Activated CD4-positive, alpha-beta T cell treated with anti-CD3 and anti-CD28 coated beads, Interleukin-2, amount 50 U/mL, for 1 hour (primary cell): Measurements from ENCODE around the gene MAP4K3.
"Not testable (repeated sequence)": the region's sequence is repeated elsewhere in the genome, so short reads cannot be mapped to it uniquely, and the experiment has no call there.

Experiments
- DNase-seq: peaks from one replicate; pipeline ENCODE4 v3.0.0-alpha.2; 2020

The MAP4K3 gene

DNA sequence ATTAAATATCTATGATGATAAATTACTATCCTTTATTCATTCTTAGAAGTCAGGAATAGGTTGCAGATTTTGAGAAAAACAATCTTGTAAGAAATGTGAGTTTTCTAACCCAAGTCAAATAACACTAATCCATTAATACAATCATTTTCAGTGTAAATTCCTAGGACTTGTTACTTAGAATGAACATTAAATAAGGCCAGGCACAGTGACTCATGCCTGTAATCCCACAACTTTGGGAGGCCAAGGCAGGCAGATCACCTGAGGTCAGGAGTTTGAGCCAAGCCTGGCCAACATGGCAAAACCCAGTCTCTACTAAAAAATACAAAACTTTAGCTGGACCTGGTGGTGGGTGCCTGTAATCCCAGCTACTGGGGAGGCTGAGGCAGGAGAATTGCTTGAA, 147.5 kb downstream of the MAP4K3 start:
- DNase-seq = no peak

DNA sequence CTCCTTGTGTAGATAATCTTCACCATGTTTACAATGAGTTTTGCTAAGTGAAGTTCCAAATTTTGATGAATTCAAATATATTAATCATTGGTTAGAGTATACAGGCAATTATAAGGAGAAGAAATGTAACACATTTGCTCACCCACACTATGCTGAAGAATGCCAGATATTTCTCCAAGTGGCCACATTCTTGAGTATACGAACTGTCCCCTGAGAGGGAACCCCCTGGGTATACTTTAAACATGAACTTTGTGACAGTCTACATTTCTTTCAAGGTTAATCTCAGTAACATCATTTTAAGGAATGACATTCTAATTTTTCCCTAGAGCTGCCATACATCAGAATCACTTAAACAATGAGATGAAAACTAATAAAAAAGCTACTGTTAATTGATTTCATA, 153.5 kb downstream of the MAP4K3 start:
- DNase-seq = no peak

DNA sequence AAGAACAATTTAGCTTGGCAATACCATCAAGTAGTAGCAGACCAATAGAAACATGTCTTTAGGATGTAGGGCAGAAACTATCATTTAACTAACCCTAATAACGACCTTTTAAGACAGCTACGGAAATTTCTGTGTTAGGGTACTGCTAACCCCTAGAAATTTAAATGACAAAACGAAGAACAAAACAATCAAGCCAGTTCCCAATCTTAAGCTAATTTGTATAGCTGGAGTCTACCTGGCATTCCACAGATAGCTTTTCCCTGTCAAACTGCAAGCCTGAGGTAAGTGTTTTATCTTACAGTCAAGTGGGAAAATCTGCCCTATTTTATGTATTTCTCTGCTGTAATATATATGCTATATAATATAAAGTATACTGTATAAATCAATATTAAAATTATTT, 155.7 kb downstream of the MAP4K3 start:
- DNase-seq = no peak

DNA sequence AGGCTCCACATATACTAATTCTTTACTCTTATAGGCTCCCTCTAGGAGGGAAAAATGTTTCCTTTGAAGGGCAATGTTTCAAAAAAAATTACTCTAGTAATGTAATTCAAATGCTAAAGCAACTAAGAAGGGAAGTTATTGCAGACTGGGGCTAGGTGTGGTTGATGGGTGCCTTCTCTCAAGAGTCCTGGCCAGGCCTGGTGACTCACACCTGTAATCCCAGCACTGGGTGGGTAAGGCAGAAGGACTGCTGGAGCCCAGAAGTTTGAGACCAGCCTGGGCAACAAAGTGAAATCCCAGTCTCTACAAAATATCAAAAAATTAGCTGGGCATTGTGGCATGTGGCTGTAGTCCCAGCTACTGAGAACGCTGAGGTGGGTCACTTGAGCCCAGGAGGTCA, 162.1 kb downstream of the MAP4K3 start:
- no peak for DNase-seq

DNA sequence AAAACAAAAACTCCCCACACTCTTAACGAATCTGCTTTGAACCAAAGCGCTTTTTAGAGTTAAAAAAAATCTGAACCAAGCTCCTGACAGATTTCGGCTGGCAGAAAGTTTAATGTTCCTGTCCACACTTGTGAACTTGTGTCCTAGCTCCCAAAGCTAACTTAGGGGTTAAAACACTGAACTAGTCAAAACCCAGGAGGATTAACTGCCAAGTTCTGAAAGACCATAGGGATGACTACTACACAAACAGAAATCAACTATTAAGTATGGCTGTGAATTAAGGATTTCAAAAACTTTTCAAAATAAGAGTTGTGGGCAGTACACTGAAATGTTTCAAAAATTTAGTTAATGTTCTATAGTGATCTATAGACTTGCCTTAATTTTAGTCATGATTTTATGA, 167.1 kb downstream of the MAP4K3 start:
- no peak for DNase-seq

DNA sequence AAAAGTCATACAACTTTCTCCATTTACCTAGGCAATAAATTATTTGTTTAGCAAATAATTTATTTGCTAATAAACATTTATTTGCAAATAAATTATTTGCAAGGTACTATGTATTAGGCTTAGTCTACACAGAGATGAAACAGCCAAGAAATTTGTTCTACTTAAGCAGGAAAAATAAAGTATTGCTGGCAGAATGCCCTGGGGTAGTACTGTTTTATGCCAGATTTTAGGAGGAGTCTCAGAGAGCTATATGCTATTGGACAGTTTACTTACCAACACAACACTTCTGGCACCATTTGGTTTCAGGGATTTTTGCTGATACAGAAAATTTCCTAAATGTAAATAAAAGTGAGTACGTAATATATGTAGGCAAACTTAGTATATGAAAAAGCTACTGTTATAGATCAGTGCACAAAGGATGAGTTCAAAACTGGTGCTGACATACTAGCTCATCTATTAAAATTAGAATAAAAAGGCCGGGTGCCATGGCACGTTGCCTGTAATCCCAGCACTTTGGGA, 170.1 kb downstream of the MAP4K3 start:
- DNase-seq = no peak

DNA sequence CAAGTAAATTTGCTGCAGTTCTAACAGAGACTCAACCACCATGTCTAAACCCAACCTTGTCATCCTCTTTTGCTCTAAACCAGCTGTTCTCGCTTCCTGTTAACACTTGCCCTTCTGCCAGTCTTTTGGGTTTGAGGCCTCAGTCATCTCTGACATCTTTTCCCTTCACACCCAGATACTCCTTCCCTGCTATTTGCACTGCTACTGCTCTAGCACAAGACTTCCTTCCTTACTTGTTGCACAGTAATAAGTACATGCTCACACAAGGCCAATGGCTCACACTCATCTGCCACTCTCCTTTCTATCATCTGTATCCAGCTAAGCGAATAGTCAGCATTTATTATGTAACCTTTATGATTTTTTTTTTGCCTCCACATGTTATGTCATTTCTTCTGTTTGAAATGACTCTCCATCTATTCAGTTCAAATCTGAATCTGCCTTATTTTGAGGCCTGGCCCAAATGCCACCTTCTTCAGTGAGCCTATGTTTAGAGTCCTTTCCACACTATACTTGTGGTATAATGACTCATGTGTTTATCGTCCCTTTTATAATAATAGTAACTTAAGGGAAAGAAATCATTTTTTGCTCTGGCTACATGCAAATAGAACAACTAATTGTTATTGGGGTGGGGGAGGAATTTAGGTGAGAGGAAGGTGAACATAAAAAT, 170.8 kb downstream of the MAP4K3 start:
- no peak for DNase-seq

DNA sequence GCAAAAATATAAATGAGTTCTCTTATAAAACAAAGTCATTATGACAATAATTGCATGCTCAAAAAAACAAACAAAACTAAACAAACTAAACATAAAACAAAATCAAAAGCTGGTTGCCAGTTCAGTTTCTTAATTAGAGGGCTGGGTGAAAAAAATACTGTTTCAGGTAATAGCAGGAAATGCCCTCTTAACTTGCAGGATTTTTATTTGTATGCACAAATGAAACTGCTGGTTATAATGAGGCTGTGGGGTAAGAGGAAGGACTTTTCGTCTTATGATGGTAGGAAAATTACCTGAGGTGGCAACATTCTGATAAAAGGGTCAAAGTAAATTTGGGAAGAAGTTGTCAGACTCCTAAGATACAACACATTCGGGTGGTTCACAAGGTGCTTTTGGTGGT, 171.8 kb downstream of the MAP4K3 start:
- no peak for DNase-seq

DNA sequence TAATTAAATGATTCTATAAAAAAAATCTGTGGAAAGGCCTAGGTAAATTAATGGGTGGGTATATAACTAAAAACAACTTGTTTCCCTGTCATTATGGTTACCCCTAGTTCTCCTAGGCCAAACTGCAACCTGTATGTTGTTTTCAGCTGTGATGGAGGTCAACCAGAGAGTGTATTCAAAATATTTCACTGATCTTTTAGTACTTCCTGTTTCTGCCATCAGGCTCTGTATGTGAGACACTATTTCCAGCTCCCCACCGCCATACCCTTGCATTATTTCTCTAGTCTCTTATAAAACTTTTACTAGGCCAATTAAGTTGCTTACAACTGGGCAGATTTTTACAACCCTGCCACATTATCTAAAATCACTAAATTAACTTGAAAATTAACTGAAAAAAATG, 172.4 kb downstream of the MAP4K3 start:
- DNase-seq = no peak

DNA sequence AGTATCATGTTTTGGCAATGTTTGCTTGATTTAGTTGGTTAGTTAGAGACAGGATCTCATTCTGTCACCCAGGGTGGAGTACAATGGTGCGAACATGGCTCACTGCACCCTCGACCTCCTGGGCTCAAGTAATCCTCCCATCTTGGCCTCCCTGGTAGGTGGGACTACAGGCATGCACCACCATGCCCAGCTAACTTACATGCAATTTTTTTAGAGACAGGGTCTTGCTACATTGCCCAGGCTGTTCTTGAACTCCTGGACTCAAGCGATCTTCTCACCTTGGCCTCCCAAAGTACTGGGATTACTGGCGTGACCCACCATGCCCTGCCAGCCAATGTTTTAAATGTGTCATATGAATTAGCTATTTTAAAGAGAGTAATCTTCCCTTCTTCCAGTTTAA, 177.0 kb downstream of the MAP4K3 start:
- DNase-seq = no peak

DNA sequence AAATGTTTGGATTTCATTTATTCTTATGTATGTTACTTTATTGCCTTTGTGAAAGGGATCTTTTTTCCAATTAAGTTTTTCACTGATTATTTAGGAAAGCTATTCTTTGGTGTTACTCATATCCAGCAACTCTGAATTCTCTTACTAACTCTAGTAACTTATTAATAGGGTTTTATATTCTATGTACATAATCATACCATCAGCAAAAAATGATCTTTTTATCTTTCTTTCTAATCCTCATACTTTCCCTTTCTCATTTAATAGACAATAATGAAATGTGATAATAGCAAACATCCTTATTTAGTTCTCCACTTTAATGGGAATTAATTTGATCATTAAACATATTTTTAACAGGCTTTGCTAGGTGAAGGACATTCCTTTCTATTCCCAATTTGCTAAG, 181.0 kb downstream of the MAP4K3 start:
- no peak for DNase-seq

DNA sequence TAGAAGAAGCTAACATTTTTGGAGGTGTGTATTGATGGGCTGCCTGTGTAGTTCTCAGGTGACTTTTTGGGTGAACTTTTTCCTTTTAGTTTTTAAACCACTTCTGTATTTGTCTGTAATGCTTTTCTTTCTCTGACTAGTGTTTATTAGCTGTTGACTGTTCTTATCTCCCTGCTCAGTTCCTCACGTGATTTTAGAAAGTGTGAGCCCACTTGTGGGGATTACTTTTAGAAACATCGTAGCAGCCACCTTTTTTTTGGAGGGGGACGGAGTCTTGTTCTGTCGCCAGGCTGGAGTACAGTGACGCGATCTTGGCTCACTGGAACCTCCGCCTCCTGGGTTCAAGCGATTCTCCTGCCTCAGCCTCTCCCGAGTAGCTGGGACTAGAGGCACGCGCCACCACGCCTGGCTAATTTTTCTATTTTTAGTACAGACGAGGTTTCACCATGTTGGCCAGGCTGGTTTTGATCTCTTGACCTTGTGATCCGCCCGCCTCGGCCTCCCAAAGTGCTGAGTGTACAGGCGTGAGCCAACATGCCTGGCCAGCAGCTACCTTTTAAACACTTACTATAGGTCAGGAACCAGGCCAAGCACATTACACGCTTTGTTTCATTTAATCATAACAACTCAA, 184.1 kb downstream of the MAP4K3 start:
- no peak for DNase-seq

DNA sequence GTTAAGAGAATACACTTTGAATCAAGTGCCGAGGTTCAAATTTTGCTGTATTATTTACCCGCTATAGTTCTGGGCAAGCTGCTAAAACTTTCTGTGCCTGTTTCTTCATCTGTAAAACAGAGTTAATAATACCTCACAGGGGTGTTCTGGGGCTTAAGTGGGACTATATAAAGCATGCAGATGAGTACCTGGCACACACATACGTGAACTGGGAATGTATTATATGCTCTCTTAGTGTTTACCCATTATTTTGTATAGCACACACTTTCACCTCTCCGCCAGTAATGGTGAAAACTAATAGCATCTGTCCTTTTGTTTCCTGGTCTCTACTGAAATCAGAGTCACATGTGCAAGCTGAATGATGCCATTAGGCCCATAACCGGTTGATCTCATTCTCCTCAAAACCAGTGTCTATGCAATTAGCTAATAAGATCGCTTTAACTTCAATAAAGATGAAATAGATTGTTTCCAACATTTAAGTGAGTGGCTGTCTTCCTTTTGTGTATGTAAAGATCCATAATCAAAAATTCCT, 189.5 kb downstream of the MAP4K3 start:
- DNase-seq = no peak

DNA sequence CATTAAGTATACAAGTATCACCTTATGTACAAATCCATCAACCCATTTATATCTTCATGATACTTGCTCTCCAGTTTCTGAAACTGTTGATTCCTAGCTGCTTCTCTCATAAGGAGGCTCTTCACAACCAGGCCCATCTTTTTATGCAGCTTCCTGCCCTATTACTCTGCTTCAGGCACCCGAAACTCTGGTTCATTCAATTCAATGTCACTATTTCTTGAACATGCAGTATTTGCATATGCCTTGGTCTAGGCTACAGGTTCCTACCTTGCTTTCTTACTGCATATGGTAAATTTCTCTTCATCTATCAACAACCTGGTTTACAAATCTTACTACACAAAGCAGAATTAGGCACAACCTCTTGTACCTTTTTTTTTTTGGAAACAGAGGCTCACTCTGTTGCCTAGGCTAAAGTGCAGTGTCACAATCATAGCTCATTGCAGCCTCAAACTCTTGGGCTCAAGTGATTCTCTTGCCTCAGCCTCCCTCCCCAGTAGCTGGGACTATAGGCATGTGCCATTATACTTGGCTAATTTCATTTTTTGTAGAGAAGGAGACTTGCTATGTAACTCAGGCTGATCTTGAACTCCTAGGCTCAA, 190.6 kb downstream of the MAP4K3 start:
- no peak for DNase-seq

DNA sequence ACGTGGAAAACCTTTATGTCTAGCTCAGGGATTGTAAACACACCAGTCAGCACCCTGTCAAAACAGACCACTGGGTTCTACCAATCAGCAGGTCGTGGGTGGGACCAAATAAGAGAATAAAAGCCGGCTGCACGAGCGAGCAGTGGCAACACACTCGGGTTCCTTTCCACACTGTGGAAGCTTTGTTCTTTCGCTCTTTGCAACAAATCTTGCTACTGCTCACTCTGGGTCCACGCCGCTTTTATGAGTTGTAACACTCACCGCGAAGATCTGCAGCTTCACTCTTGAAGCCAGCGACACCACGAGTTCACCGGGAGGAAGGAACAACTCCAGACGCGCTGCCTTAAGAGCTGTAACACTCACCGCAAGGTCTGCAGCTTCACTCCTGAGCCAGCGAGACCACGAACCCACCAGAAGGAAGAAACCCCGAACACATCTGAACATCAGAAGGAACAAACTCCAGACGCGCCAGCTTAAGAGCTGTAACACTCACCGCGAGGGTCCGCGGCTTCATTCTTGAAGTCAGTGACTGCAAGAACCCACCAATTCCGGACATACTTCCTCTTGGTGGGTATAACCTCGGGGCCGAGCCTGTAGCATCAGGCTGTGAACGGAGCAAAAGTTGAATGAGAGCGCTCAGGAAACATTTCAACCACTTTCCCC, 192.0 kb downstream of the MAP4K3 start:
- peak; percentile 20 for DNase-seq

DNA sequence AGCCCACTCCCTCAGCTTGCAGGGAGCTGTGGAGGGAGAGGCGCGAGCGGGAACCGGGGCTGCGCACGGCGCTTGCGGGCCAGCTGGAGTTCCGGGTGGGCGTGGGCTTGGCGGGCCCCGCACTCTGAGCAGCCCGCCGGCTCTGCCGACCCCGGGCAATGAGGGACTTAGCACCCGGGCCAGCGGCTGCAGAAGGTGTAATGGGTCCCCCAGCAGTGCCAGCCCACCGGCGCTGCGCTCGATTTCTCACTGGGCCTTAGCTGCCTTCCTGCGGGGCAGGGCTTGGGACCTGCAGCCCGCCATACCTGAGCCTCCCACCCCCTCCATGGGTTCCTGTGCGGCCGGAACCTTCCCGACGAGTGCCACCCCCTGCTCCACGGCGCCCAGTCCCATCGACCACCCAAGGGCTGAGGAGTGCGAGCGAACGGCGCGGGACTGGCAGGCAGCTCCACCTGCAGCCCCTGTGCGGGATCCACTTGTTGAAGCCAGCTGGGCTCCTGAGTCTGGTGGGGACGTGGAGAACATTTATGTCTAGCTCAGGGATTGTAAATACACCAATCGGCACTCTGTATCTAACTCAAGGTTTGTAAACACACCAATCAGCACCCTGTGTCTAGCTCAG, 192.7 kb downstream of the MAP4K3 start:
- not testable (repeated sequence) for DNase-seq

DNA sequence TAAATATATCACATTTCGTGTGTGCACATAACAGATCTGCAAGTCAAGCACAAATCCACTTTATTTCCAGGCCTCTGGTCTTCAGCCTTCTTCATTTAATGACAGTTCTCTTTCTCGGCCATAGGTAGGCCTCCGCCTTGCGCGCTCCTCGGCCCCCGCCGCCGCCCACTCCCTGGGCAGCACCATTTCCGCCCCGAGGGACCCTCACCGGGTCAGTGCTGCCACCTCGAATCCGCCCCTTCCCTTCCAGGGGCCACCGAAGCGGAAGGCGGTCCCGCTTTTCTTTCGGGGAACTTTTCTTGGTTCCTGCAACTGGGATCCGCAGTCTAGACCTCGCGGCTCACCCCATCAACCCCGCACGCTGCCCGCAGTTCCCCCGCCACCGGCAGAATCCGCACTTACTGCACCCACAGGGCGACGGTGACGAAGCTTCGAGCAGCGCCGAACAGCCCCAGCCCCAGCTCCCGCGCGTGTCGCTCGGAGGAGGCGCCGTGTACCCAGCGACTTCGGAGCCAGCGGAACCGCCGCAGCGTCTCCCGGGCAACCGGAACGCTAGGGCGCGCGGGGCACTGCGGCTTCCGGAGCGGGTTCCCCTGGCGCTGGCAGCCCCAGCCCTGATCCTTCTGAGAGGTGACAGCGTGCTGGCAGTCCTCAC, 193.5 kb downstream of the MAP4K3 start, which contains the start of gene CDKL4:
TSS of gene CDKL4 (minus strand) at position 502 of the 655 bp plus-strand sequence.
- DNase-seq = peak; percentile 15

DNA sequence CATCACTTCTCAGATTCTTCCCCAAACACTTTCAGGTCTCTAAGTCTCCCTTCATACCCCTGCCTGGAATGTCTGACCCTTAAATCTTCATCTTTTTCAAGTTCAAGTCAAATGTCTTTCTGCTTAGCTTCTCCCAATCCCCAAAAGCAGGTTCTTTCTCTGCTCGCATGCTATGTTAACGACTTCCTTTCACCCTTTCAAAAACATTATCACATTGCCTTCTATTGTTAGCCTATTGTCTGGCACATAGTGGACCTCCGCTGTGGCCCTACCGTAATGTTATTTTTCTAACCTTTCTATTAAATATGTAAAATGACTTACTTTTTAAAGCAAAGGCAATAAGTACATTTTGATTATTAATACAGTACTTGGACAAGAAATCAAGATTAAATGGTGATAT, 195.5 kb downstream of the MAP4K3 start:
- DNase-seq = no peak

DNA sequence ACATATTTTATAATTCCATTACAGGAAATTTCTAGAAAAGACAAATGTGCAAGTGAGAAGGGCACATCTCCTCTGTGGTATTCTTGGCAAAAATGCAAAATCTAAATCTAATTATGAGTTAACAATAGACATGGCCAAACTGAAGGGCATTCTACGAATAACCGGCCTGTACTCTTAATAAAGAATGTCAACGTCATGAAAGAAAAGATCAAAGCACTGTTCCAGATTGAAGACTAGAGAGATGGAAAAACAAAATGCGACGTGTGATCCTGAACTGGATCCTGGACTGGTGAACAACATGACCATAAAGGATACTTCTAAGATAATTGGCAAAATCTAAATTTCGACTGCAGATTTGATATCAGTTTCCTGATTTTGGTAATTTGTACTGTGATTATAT, 196.3 kb downstream of the MAP4K3 start:
- no peak for DNase-seq

DNA sequence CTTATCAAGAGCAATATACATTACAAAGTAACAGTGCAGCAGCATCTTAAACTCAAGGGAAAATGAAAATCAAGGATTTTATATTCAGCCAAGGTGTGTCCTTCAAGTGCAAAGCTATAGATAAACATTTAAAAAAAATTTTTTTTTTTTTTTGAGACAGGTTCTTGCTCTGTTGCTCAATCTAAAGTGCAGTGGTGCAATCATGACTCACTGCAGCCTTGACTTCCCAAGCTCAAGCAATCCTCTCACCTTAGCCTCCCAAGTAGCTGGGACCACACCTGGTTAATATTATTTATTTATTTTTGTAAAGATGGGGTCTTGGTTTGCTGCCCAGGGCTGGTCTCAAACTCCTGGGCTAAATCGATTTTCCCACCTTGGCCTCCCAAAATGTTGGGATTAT, 202.3 kb downstream of the MAP4K3 start:
- no peak for DNase-seq

DNA sequence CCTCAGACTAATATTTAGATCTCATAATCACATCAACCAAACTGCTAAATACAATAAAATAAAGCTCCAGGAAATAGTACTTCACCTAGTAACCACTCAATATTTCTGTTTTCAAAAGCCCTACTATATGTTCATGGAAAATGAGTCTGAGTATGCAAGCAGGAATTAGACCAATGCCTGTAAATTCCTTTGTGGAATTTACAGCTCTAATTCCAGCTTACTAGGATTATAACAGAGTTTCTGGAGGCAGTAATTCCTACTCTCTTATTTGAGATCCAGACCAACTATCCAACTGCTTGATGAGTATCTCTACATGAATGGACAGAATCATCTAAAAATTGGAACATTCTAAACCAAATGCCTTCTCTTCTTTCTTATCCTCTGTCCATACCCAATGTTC, 204.9 kb downstream of the MAP4K3 start:
- DNase-seq = no peak

DNA sequence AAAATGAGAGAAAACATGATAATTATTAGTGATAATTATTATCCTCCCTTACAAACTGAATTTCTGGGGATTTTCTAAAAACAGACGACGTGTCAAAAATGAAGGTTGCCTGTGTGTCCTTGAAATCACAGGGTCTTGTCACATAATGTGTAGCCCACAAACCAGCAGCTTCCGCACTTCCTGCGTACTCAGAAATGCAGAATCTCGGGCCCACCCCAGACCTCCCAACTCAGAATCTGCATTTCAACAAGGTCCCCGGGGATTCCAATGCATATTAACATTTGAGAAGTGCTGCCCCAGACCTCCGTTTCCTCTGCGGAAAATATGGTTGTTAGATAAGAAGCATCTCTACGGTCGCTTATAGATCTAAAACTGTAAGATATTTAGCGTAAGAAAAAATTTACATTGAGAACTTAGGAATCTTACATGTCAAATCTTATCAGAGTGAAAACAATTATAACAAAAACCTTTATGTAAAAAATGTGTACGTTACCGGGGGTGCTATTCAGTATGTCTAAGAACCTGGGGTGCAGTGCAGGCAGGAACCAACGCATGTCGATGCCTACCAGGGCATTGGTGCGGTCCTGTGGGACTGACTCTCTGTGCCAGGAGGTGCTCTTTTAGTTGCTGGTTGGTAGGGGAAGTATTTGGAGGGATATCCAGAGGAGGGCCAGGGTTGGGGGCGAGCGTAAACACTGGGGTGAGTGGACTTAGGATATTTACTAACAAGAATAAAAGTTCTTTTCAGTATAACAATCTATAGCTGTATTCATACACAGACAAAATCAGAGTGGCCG, 208.5 kb downstream of the MAP4K3 start:
- no peak for DNase-seq
